GM18498 (cell line): ENCODE measurements around the gene ING1.

ENCODE experiments used
- ATAC-seq: cut with Tn5 transposase; IDR thresholded peaks from one replicate; pipeline ENCODE4 v1.9.1; 2021; ENCODE audit warnings: mild to moderate bottlenecking, moderate library complexity; ENCODE audit not compliant: unreplicated experiment

The ING1 gene

DNA sequence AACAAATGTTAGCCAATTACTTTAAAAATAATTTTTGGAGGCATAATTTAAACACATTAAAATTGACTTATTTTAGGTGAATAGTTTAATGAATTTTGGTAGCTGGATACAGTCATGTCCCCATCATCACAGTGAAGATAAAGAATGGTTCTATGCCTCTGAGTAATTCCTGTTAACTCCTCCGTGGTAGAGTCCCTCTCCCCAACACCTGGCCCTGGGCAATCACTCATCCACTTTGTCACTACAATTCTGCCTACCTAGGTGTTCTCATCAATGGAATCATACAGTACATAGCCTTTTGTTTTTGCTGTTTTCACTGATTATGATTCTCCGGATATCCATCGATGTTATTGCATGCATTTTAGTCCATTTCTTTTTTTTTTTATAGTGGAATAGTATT lies 55.6 kb downstream of the ING1 start:
- ATAC-seq = no peak

GRCh38 chr13:110770678-110771077 lies 57.2 kb downstream of the ING1 start:
- no peak for ATAC-seq

DNA sequence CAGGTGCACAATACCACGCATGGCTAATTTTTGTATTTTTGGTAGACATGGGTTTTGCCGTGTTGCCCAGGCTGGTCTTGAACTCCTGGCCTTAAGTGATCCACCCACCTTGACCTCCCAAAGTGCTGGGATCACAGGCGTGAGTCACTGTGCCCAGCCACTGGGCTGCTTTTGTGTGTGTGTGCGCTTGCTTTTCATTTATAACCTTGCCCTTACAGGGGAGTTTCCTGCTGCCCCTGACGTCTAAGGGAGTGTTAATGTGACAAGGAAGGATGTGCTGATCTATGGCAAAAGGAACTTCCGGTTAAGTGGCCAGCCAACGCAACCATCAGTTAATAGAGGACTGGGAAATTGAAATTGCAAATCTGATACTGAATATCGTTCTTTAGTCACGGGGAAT lies 57.7 kb downstream of the ING1 start:
- no peak for ATAC-seq

- no peak for ATAC-seq
Observed at GRCh38 chr13:110772091-110772984, 58.8 kb downstream of the ING1 start.
